ENCODE results near the gene FGG.

FGG gene

GRCh38 chr4:154612472-154613414, at the start of gene FGG:
TSS of gene FGG (minus strand) at chr4:154612656. CDS start at chr4:154612609, 47 bp downstream.
- no peak for DNase-seq (ENCODE audit: low read depth in 2 of 2)

GRCh38 chr4:154660052-154660451, 47.6 kb upstream of the FGG start:
- no peak for DNase-seq (ENCODE audit: low read depth in 2 of 2)

GRCh38 chr4:154658680-154659405, 46.4 kb upstream of the FGG start:
- DNase-seq (ENCODE audit: low read depth in 2 of 2), result no peak

- no peak for DNase-seq (ENCODE audit: low read depth in 2 of 2)
These were observed 31.0 kb upstream of the FGG start for GRCh38 chr4:154643493-154643892.

GRCh38 chr4:154642373-154643009, 30.0 kb upstream of the FGG start:
- no peak for DNase-seq (ENCODE audit: low read depth in 2 of 2)

GRCh38 chr4:154640999-154641398, 28.5 kb upstream of the FGG start:
- DNase-seq (ENCODE audit: low read depth in 2 of 2), result no peak

GRCh38 chr4:154634058-154634457, 21.6 kb upstream of the FGG start:
- DNase-seq (ENCODE audit: low read depth in 2 of 2), result no peak

GRCh38 chr4:154631828-154632227, 19.4 kb upstream of the FGG start:
- DNase-seq (ENCODE audit: low read depth in 2 of 2), result no peak

GRCh38 chr4:154630324-154630723, 17.9 kb upstream of the FGG start:
- DNase-seq (ENCODE audit: low read depth in 2 of 2), result no peak

GRCh38 chr4:154626793-154627484, 14.5 kb upstream of the FGG start:
- DNase-seq (ENCODE audit: low read depth in 2 of 2), result no peak

- no peak for DNase-seq (ENCODE audit: low read depth in 2 of 2)
These were observed 13.5 kb upstream of the FGG start for GRCh38 chr4:154625971-154626370.

GRCh38 chr4:154623995-154624394, 11.5 kb upstream of the FGG start:
- DNase-seq (ENCODE audit: low read depth in 2 of 2), result no peak

GRCh38 chr4:154623436-154623835, 11.0 kb upstream of the FGG start:
- DNase-seq (ENCODE audit: low read depth in 2 of 2), result no peak

- DNase-seq (ENCODE audit: low read depth in 2 of 2), result no peak
These were observed 10.1 kb upstream of the FGG start for GRCh38 chr4:154622598-154622997.

- DNase-seq (ENCODE audit: low read depth in 2 of 2), result no peak
These were observed 7.7 kb upstream of the FGG start for GRCh38 chr4:154620111-154620510.

GRCh38 chr4:154618708-154619315, 6.4 kb upstream of the FGG start:
- peak in 1 of 2 donors; percentile 3 for DNase-seq (ENCODE audit: low read depth in 2 of 2)

GRCh38 chr4:154617820-154618317, 5.4 kb upstream of the FGG start:
- no peak for DNase-seq (ENCODE audit: low read depth in 2 of 2)

- DNase-seq (ENCODE audit: low read depth in 2 of 2), result no peak
These were observed 4.3 kb upstream of the FGG start for GRCh38 chr4:154616731-154617130.

GRCh38 chr4:154616287-154616686, 3.8 kb upstream of the FGG start:
- no peak for DNase-seq (ENCODE audit: low read depth in 2 of 2)

- DNase-seq (ENCODE audit: low read depth in 2 of 2), result no peak
These were observed 2.8 kb upstream of the FGG start for GRCh38 chr4:154615211-154615610.

GRCh38 chr4:154614306-154614705, 1.9 kb upstream of the FGG start:
- DNase-seq (ENCODE audit: low read depth in 2 of 2), result no peak

Measured in stimulated activated CD8-positive, alpha-beta memory T cell treated with anti-CD3 and anti-CD28 coated beads, Interleukin-7, amount 100 ng/mL, for 1 hour (primary cell).